ENCODE results near the gene PRAMEF9.
"Not testable (repeated sequence)": the region's sequence is repeated elsewhere in the genome, so short reads cannot be mapped to it uniquely, and the experiment has no call there.

Gene PRAMEF9

DNA sequence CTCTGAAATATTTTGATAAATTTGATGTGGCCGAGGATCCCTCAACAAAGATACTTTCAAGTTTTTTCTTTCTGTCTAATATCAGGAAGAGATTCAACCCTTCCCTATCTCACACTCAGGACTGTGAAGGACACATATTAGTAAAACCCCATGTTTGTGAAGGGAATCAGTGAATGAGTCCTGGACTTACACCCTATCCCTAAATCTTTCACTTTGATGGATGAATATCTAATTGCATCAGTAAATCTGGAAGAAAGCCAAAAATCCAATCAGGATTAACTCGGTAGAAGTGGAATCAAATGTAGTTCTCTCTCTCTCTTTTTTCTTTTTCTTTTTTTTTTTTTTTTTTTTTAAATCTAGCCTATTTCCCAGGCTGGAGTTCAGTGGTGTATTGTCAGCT lies at the start of gene PRAMEF9:
Gene PRAMEF9 (plus strand): TSS at position 301 of the 400 bp plus-strand sequence. CDS start 3,433 bp downstream, outside the sequence.
- not testable (repeated sequence) for DNase-seq (ENCODE audit: low read depth)

DNA sequence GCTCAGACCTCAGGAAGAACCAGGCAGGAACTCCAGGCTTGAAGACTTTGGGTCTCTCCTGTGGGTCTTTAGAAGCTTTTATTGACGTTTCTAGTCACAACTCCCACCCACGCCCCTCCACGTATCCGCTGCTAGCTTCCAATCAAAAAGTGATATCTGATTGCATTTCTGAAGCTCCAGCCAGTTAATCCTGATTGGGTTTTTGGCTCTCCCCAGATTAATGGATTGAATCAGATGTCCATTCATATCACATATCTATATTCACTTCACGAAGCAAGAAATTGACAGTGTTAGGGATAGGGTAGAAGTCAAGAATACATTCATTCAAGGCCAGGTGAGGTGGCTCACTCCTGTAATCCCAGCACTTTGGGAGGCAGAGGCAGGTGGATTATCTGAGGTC lies 15.7 kb upstream of the PRAMEF9 start, which contains the start of gene PRAMEF26:
Gene PRAMEF26 (minus strand): TSS at position 101 of the 400 bp plus-strand sequence. CDS start 2,914 bp downstream, outside the sequence.
- not testable (repeated sequence) for DNase-seq (ENCODE audit: low read depth)

DNA sequence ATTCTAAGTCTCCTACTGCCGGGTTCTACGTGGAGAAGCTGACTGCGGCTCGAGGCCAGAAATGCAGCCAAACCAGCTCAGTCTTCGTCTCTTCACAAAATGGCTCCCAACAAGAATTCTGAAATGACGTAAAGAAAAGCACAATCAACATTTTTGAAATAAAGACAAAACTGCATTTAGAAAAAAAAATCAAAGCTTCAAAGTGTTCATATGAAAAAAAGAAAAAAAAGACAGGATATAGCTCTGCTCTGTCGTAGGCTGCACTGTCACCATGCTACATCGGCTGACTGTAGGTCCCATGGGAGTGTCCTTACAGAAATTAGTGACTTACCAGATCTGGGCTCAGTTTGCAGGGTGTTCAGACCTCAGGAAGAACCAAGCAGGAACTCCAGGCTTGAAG lies 6.1 kb upstream of the PRAMEF9 start, which contains the start of gene HNRNPCL4:
Gene HNRNPCL4 (minus strand): TSS at position 101 of the 400 bp plus-strand sequence. CDS start 164 bp downstream, outside the sequence.
- not testable (repeated sequence) for DNase-seq (ENCODE audit: low read depth)

DNA sequence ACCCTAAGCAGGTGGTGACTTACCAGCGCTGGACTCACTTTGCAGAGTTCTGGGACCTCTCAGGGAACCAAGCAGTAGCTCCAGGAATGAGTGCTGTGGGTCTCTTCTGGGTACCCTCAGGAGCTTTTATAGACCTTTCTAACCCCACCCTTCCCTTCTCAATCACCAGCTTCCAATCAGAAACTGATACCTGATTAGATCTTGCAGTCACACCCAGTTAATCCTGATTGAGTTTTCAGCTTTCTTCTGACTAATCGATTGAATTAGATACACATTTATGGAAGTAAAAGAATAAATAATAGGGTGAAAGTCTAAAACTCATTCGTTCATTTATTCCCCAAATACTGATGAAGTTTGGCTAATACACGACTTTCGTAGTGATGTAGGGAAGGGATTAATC lies 29.7 kb downstream of the PRAMEF9 start, which contains the start of gene PRAMEF13:
Gene PRAMEF13 (minus strand): TSS at position 101 of the 400 bp plus-strand sequence. CDS start 1,820 bp downstream, outside the sequence.
- DNase-seq (ENCODE audit: low read depth) = not testable (repeated sequence)

DNA sequence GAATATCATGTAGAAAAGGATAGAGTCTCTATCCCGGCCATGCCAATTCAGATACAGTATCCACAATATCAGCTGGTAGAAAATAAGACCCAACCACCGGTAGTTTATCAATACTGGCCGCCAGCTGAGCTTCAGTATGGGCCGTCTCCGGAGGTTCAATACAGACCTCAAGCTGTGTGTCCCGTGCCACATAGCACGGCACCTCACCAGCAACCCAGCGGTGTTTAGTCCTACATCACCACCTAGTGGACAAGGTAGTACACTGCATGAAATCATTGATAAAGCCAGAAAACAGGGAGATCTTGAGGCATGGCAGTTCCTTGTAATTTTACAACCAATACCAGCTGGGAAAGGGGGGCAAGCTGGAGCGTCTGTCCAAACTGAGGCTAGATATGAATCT lies 37.1 kb downstream of the PRAMEF9 start:
- DNase-seq (ENCODE audit: low read depth) = not testable (repeated sequence)

DNA sequence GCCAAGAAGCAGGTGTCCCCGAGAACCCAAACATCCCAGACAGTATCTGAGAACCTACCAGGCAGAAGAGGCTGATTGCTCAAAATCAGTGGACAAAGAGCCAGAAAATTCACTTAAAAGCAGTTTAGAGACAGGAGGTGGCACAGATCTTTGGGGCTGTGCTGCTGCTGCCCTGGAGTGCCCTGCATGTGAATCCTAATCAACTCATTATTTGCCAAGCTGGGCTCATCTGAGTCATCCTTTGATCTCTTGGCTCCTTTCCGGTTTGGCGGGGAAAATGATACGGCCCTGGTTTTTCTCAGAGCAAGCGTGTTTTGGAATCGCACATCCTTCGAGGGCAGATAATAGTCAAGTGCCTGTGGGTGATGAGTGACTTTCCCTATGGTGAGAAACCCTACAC lies 45.0 kb downstream of the PRAMEF9 start:
- DNase-seq (ENCODE audit: low read depth) = not testable (repeated sequence)

DNA sequence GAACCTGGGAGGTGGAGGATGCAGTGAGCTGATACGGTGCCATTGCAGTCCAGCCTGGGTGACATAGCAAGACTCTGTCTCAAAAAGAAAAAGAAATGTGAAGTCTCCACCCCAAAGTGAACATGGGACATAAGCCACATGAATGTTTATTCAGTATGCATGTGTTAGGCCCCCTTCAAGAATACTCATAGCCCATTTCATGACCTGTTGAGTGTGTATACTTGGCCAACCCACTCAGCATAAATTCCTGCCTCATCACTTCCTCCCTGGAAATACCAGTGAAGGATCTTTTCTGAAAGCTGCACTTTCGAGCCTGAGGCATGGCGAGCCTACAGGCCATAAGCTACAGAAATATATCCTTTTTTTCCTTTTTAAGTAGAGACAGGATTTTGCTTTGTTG lies 47.6 kb downstream of the PRAMEF9 start:
- DNase-seq (ENCODE audit: low read depth) = not testable (repeated sequence)

DNA sequence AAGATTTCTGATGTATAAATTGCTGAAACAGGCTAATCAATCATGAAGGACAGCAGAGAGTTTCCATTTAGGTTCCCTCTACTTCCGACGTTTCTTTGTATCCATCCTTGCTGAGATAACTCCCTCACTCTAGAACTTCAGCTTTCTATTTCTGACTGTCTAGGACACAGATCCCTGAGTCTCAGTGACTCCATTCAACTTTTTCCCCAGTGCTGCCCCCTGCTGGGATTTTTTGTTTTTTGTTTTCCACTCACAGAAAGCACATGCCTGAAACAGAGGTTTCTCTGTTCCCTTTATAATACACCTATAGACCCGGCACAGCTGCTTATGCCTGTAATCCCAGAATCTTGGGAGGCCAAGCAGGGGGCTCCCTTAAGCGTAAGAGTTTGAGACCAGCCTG lies 51.1 kb downstream of the PRAMEF9 start:
- not testable (repeated sequence) for DNase-seq (ENCODE audit: low read depth)

DNA sequence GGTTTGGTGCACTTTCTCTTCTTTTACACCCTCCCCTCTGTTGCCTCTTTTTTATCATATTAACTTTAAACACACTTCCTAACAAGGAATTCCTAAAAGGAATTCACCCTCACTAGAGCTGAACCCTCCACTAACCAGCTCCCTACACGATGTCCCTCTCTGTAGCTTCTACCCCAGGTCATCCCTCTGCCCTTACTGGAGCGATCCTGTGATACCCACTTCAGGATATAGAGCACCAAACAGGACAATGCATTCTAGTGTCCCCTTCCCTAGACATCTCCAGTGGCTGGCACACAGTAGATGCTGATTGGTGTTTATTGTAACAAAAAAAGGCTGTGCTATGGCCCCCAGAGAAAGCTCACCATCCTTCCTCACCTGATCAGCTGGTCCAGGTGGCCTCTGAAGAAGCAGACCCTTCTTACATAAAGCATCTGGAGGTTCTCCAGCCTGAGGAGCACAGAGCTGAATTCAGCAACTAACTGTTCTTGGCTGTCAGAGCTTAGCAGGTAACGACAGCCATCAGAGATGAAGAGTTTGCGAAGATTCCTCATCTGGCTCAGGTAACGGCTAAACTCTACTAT lies 52.9 kb downstream of the PRAMEF9 start:
- no peak for DNase-seq (ENCODE audit: low read depth)

DNA sequence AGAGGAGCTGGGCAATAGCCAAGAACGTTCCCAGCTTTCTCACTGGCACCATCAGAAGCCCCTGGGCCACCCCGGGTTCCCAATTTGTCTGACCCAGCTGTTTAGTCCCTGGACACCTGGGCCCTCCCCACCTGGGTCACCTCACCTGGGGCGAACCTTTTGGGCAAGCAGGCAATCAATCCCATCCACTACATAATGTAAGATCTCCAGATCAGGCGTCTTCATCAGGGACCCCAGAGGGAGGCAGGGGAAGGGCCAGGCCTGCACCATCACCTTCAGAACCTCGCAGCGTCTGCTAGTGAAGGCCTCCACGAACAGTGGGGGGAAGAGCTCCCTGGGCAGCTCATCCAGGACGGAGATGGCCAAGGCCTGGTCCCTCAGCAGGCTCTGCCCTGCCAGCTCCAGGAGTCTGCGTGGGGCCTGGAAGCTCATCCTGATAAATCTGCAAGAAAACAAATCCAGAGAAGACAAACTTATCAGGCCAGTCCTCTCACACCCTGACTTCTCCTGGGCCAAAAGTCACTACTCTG lies 54.1 kb downstream of the PRAMEF9 start, which contains the start of gene PRAMEF18:
Gene PRAMEF18 (minus strand): TSS at position 480 of the 530 bp plus-strand sequence. CDS start 48 bp downstream, at position 432.
- DNase-seq (ENCODE audit: low read depth) = not testable (repeated sequence)

DNA sequence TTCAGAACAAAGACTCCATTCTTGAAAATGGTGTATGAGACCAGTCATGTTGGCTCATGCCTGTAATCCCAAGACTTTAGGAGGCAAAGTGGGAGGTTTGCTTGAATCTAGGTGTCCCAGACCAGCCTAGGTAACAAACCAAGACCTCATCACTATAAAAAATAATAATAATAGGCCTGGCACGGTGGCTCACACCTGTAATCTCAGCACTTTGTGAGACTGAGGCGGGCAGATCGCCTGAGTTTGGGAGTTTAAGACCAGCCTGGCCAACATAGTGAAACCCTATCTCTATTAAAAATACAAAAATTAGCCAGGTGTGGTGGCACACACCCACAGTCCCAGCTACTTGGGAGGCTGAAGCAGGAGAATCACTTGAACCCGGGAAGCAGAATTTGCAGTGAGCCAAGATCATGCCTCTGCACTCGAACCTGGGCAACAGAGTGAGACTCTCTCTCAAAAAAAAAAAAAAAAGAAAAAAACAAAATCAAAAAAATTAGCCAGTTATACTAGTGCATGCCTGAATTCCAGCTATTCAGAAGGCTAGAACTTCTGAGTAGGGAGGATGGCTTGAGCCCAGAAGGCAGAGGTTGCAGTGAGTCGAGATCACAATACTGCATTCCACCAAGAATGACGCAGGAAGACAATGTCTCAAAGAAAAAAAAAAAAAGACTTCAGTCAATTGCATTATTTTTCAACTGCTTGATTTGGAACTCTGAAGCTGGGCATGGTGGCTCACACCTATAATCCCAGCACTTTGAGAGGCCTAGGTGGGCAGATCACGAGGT lies 55.8 kb downstream of the PRAMEF9 start:
- DNase-seq (ENCODE audit: low read depth) = not testable (repeated sequence)

DNA sequence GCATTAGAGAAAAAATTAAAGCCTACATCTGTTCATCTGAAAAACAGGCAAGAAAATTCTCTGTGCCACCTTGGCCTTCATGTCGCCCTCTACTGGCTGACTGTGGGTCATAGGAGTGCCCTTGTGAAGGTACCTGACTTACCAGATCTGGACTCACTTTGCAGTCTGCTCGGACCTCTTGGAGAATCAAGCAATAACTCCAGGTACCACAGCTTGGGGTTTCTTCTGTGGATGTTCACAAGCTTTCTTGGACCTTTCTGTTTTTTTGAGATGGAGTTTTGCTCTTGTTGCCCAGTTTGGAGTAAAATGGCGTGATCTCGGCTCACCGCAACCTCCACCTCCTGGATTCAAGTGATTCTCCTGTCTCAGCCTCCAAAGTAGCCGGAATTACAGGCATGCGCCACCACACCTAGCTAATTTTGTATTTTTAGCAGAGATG lies 56.7 kb downstream of the PRAMEF9 start:
- no peak for DNase-seq (ENCODE audit: low read depth)

All from stimulated activated CD8-positive, alpha-beta memory T cell treated with anti-CD3 and anti-CD28 coated beads, Interleukin-12 subunit alpha, Interleukin-12 subunit beta, amount 100 ng/mL, for 4 hours (primary cell).